ENCODE results near the gene SH3D19. TPM values are rescaled to one million over a fixed set of nuclear protein-coding genes. Genes with fewer than 3 reads are reported as not detected.

Gene SH3D19
- total and polyA plus RNA-seq, 3 donors from 2014 or later, result 40.6 to 58.6 (median 49.9) TPM

- Histone ChIP-seq H3K36me3 (ENCODE audit: low read depth, missing control alignments) (no peaks in the 10 kb centered on the region), H3K4me1 (no peaks in the 10 kb centered on the region), H3K4me3 (no peak overlapping the region), H3K9me3 (no peaks in the 10 kb centered on the region), H3K27ac (no peak overlapping the region), H3K27me3 (no peaks in the 10 kb centered on the region)
- intact Hi-C loops (cut with DNase I; ENCODE audit: low total_unique reads), result no loop called here
- DNase-seq, result no peak
- WGBS, 2 donors, result 73 to 89% methylated on average over 2 of the region's 2 CpGs
- TF ChIP-seq CTCF (IDR thresholded peaks at IDR 0.05) (no peak), POLR2A (IDR thresholded peaks at IDR 0.05) (no peak)
Measured at GRCh38 chr4:151361126-151361525, 35.7 kb upstream of the SH3D19 start.

- intact Hi-C loops (cut with DNase I; ENCODE audit: low total_unique reads), result loop anchor here (10.0 kb wide), 1 partner anchor 245 kb away; no protein-coding TSS in a partner anchor
- DNase-seq, result no peak
- TF ChIP-seq POLR2A (IDR thresholded peaks at IDR 0.05), result no peak
- TF ChIP-seq CTCF (IDR thresholded peaks at IDR 0.05), result no peak
- Histone ChIP-seq H3K36me3 (ENCODE audit: low read depth, missing control alignments) (no peaks in the 10 kb centered on the region), H3K4me1 (no peaks in the 10 kb centered on the region), H3K27ac (no peak overlapping the region), H3K9me3 (no peaks in the 10 kb centered on the region), H3K27me3 (no peaks in the 10 kb centered on the region), H3K4me3 (no peak overlapping the region)
- WGBS, 2 donors, result 71 to 82% methylated on average over 4 of the region's 4 CpGs
Measured at GRCh38 chr4:151359576-151359975, 34.2 kb upstream of the SH3D19 start.

- intact Hi-C loops (cut with DNase I; ENCODE audit: low total_unique reads), result loop anchor here (10.0 kb wide), 1 partner anchor 243 kb away; no protein-coding TSS in a partner anchor
- 88 to 97% methylated on average over 3 of the region's 3 CpGs for WGBS, 2 donors
- H3K27ac ChIP-seq, result no peak overlapping the region
Measured at GRCh38 chr4:151358266-151358665, 32.9 kb upstream of the SH3D19 start.

GRCh38 chr4:151356510-151356909, 31.1 kb upstream of the SH3D19 start:
- Histone ChIP-seq H3K36me3 (ENCODE audit: low read depth, missing control alignments) (no peaks in the 10 kb centered on the region), H3K27me3 (no peaks in the 10 kb centered on the region), H3K27ac (no peak overlapping the region), H3K4me3 (no peak overlapping the region), H3K4me1 (no peaks in the 10 kb centered on the region), H3K9me3 (no peaks in the 10 kb centered on the region)
- intact Hi-C loops (cut with DNase I; ENCODE audit: low total_unique reads), result loop anchor here (10.0 kb wide), 1 partner anchor 242 kb away; no protein-coding TSS in a partner anchor
- WGBS, 2 donors, result 93 to 100% methylated on average over 1 of the region's 1 CpG
- no peak for DNase-seq
- TF ChIP-seq POLR2A (IDR thresholded peaks at IDR 0.05) (no peak), CTCF (IDR thresholded peaks at IDR 0.05) (no peak)

More at GRCh38 chr4:151358266-151358665, 32.9 kb upstream of the SH3D19 start:
- H3K36me3 ChIP-seq (ENCODE audit: low read depth, missing control alignments), result no peaks in the 10 kb centered on the region
- TF ChIP-seq POLR2A (IDR thresholded peaks at IDR 0.05), result no peak
- no peak for TF ChIP-seq CTCF (IDR thresholded peaks at IDR 0.05)
- H3K4me3 ChIP-seq, result no peak overlapping the region
- no peaks in the 10 kb centered on the region for H3K9me3 ChIP-seq
- H3K4me1 ChIP-seq, result no peaks in the 10 kb centered on the region
- DNase-seq, result no peak
- H3K27me3 ChIP-seq, result no peaks in the 10 kb centered on the region

- H3K4me3 ChIP-seq, result no peak overlapping the region
- H3K4me1 ChIP-seq, result no peaks in the 10 kb centered on the region
- no peak for TF ChIP-seq POLR2A (IDR thresholded peaks at IDR 0.05)
- TF ChIP-seq CTCF (IDR thresholded peaks at IDR 0.05), result no peak
- WGBS, 2 donors, result 86 to 89% methylated on average over 4 of the region's 4 CpGs
- no peaks in the 10 kb centered on the region for H3K36me3 ChIP-seq (ENCODE audit: low read depth, missing control alignments)
- H3K27ac ChIP-seq, result no peak overlapping the region
- no peaks in the 10 kb centered on the region for H3K9me3 ChIP-seq
- H3K27me3 ChIP-seq, result no peaks in the 10 kb centered on the region
- intact Hi-C loops (cut with DNase I; ENCODE audit: low total_unique reads), result loop anchor here (10.0 kb wide), 1 partner anchor 240 kb away; no protein-coding TSS in a partner anchor
- no peak for DNase-seq
Measured at GRCh38 chr4:151355155-151355554, 29.8 kb upstream of the SH3D19 start.

Data from testis (tissue), 3 donors.